SK-N-SH (cell line): ENCODE measurements around the gene CSF2RB. TPM values are rescaled to one million over a fixed set of nuclear protein-coding genes. Genes with fewer than 3 reads are reported as not detected.

Experiments
- CTCF ChIA-PET: fragments of 300-600, 350-600 bp; formaldehyde crosslinking; extraction: SDS; loops from one replicate; lab custom pipeline; 2021; lab: Yijun Ruan, JAX
- POLR2A ChIA-PET: fragments of 350-600 bp; sonication (Branson Sonifier 250); formaldehyde crosslinking; extraction: SDS; loops from one replicate; lab custom pipeline; 2020; ENCODE audit warnings: antibody characterized with exemption, inconsistent platforms; lab: Yijun Ruan, JAX
- DNase-seq: peaks from one replicate; pipeline ENCODE4 v3.0.0; 2012
- H2AFZ ChIP-seq: fragments of 200-600 bp; sonication (generic); 2 replicates; pipeline ENCODE4 v1.8.1; 2016; ENCODE audit warnings: antibody characterized with exemption, mild to moderate bottlenecking, low read depth
- H3F3A ChIP-seq: fragments of 200-600 bp; sonication (generic); replicated peaks from 2 replicates; pipeline ENCODE3; 2016; ENCODE audit warnings: antibody characterized with exemption, mild to moderate bottlenecking; ENCODE audit not compliant: insufficient read depth
- H3K27ac ChIP-seq, 2 experiments: fragments of 200-500 bp in 1 of 2; fragments of 200-600 bp in 1 of 2; sonication (Bioruptor generic) in 1 of 2; sonication (generic), shearing (Covaris generic) in 1 of 2; 2 replicates each; pipeline versions ENCODE4 v1.5.1 to v1.6.1; 2014 to 2016; ENCODE audit warnings: low read depth in 2 of 2, inconsistent platforms in 1 of 2, low read length in 1 of 2, mild to moderate bottlenecking in 1 of 2, mixed read lengths in 1 of 2
- H3K27me3 ChIP-seq: fragments of 200-600 bp; sonication (generic), shearing (Covaris generic); 2 replicates; pipeline ENCODE4 v1.6.1; 2016; ENCODE audit warnings: mixed run types; ENCODE audit not compliant: insufficient read depth
- H3K36me3 ChIP-seq, 2 experiments: fragments of 200-500 bp in 1 of 2; fragments of 200-600 bp in 1 of 2; sonication (Bioruptor generic) in 1 of 2; sonication (generic) in 1 of 2; replicated peaks in 1 of 2; 2 replicates each; pipeline versions ENCODE3 to v1.5.1; 2014 to 2016; ENCODE audit warnings: low read length in 1 of 2, mild to moderate bottlenecking in 1 of 2; ENCODE audit not compliant: insufficient read depth in 2 of 2, control insufficient read depth in 1 of 2
- H3K4me1 ChIP-seq, 2 experiments: fragments of 200-500 bp in 1 of 2; fragments of 200-600 bp in 1 of 2; sonication (Bioruptor generic) in 1 of 2; sonication (generic), shearing (Covaris generic) in 1 of 2; 2 replicates each; pipeline versions ENCODE4 v1.5.1 to v1.6.1; 2014 to 2016; ENCODE audit warnings: low read depth in 1 of 2, low read length in 1 of 2, mixed run types in 1 of 2; ENCODE audit not compliant: insufficient read depth in 2 of 2, control insufficient read depth in 1 of 2
- H3K4me2 ChIP-seq: fragments of 200-600 bp; sonication (generic), shearing (Covaris generic); 2 replicates; pipeline ENCODE4 v1.6.1; 2017; ENCODE audit warnings: mixed run types
- H3K4me3 ChIP-seq, 2 experiments: fragments of 200-500 bp in 1 of 2; fragments of 200-600 bp in 1 of 2; sonication (Bioruptor generic) in 1 of 2; sonication (generic), shearing (Covaris generic) in 1 of 2; 2 replicates each; pipeline versions ENCODE4 v1.5.1 to v1.8.1; 2014 to 2016; ENCODE audit warnings: low read depth in 2 of 2, inconsistent platforms in 1 of 2, low read length in 1 of 2, mild to moderate bottlenecking in 1 of 2, mixed read lengths in 1 of 2, moderate library complexity in 1 of 2
- H3K79me2 ChIP-seq: fragments of 200-600 bp; sonication (generic); 2 replicates; pipeline ENCODE4 v1.8.1; 2017; ENCODE audit warnings: mild to moderate bottlenecking; ENCODE audit not compliant: insufficient read depth
- H3K9ac ChIP-seq: fragments of 200-600 bp; sonication (generic); 2 replicates; pipeline ENCODE4 v1.6.1; 2017; ENCODE audit warnings: mixed run types
- H3K9me2 ChIP-seq: fragments of 200-600 bp; sonication (generic); 2 replicates; pipeline ENCODE4 v1.6.1; 2017; ENCODE audit warnings: mixed run types
- H3K9me3 ChIP-seq: fragments of 200-600 bp; sonication (generic); 2 replicates; pipeline ENCODE4 v1.6.1; 2017; ENCODE audit warnings: mixed run types, mild to moderate bottlenecking, moderate library complexity
- H4K20me1 ChIP-seq: fragments of 200-600 bp; sonication (generic); 2 replicates; pipeline ENCODE4 v1.6.1; 2017; ENCODE audit warnings: mild to moderate bottlenecking, mixed run types; ENCODE audit not compliant: insufficient read depth
- CHD2 ChIP-seq: fragments of 150-350 bp; IDR thresholded peaks from 2 replicates; pipeline ENCODE4 v1.6.1; 2018; ENCODE audit warnings: low read length; ENCODE audit not compliant: partially characterized antibody
- ELF1 ChIP-seq: IDR thresholded peaks from 2 replicates; pipeline ENCODE4 v1.4.0; 2012
- EP300 ChIP-seq, 2 experiments: IDR thresholded peaks; 2 replicates each; pipeline versions ENCODE4 v1.4.0 to v1.6.1; 2012; ENCODE audit warnings: borderline replicate concordance in 1 of 2, low read depth in 1 of 2, low read length in 1 of 2
- FOXJ3 ChIP-seq: sonication (generic); formaldehyde crosslinking; IDR thresholded peaks from 2 replicates; pipeline ENCODE4 v1.5.1; 2020; ENCODE audit warnings: mild to moderate bottlenecking, missing genetic modification reagents
- FOXM1 ChIP-seq: IDR thresholded peaks from 2 replicates; pipeline ENCODE4 v1.4.0; 2012; ENCODE audit warnings: low read depth, mild to moderate bottlenecking
- GATA2 ChIP-seq: sonication (generic); formaldehyde crosslinking; IDR thresholded peaks from 2 replicates; pipeline ENCODE4 v1.5.0; 2020; ENCODE audit warnings: mild to moderate bottlenecking, missing genetic modification reagents
- IRF3 ChIP-seq: fragments of 150-350 bp; IDR thresholded peaks from 2 replicates; pipeline ENCODE4 v1.6.1; 2016; ENCODE audit warnings: mild to moderate bottlenecking, low read depth, low read length
- MAX ChIP-seq: IDR thresholded peaks from 2 replicates; pipeline ENCODE4 v1.4.0; 2012; ENCODE audit warnings: low read depth
- MXI1 ChIP-seq: IDR thresholded peaks from 2 replicates; pipeline ENCODE4 v1.6.1; 2012; ENCODE audit warnings: mild to moderate bottlenecking, low read depth, low read length, improper control_type of control experiment
- NRF1 ChIP-seq: IDR thresholded peaks from 2 replicates; pipeline ENCODE4 v1.6.1; 2012; ENCODE audit warnings: low read depth, mild to moderate bottlenecking, low read length
- PBX3 ChIP-seq: IDR thresholded peaks from 2 replicates; pipeline ENCODE4; 2012
- RCOR1 ChIP-seq: fragments of 150-350 bp; IDR thresholded peaks from 2 replicates; pipeline ENCODE4 v1.6.1; 2017; ENCODE audit warnings: antibody characterized with exemption, low read length
- REST ChIP-seq: IDR thresholded peaks from 2 replicates; pipeline ENCODE4 v1.6.1; 2012; ENCODE audit warnings: mild to moderate bottlenecking, low read depth, low read length, moderate library complexity
- RXRA ChIP-seq: IDR thresholded peaks from 2 replicates; pipeline ENCODE4 v1.4.0; 2012; ENCODE audit warnings: low read depth, mild to moderate bottlenecking, borderline replicate concordance
- TAF1 ChIP-seq: IDR thresholded peaks from 2 replicates; pipeline ENCODE4 v1.6.1; 2012; ENCODE audit warnings: low read depth, mild to moderate bottlenecking, low read length, moderate library complexity, borderline replicate concordance
- TCF12 ChIP-seq: IDR thresholded peaks from 2 replicates; pipeline ENCODE4 v1.4.0; 2012
- TEAD4 ChIP-seq: IDR thresholded peaks from 2 replicates; pipeline ENCODE4 v1.4.0; 2012; ENCODE audit warnings: mild to moderate bottlenecking, borderline replicate concordance; ENCODE audit not compliant: insufficient read depth
- YY1 ChIP-seq: IDR thresholded peaks from 2 replicates; pipeline ENCODE4 v1.4.0; 2012; ENCODE audit warnings: low read depth, mild to moderate bottlenecking
- WGBS: methylation state at CpG from one replicate; pipeline ENCODE4 v1.1.6; 2017; ENCODE audit warnings: low lambda C conversion rate; 5-methylcytosine and 5-hydroxymethylcytosine counted together
- polyA plus RNA-seq, 3 experiments: library from polyadenylated mRNA; depleted of rRNA; stranded (reverse); fragments of >200 nt; gene quantifications; 2 replicates each; pipeline ENCODE4 v1.2.3, GENCODE V29; 2012

Gene CSF2RB
- polyA plus RNA-seq, 1 of the 3 experiments (the other 2 are of a cell fraction) = not detected

GRCh38 chr22:36926309-36926708, 12.9 kb downstream of the CSF2RB start:
- no peaks in the 10 kb centered on the region for H4K20me1 ChIP-seq
- TF ChIP-seq ELF1 (no peak), MXI1 (no peak), FOXM1 (no peak), PBX3 (no peak), CHD2 (no peak), GATA2 (no peak), NRF1 (no peak), FOXJ3 (CRISPR knock-in tag) (no peak), YY1 (no peak), TEAD4 (no peak), TAF1 (no peak), IRF3 (no peak), EP300 (IDR thresholded peaks at IDR 0.05; ENCODE audit: borderline replicate concordance in 1 of 2, low read depth in 1 of 2, low read length in 1 of 2) (no peak), MAX (no peak)
- TF ChIP-seq, all 33 proteins: peak for 0
- POLR2A ChIA-PET = no interaction called here

GRCh38 chr22:36926721-36927435, 13.4 kb downstream of the CSF2RB start:
- ChIA-PET CTCF (no interaction called here), POLR2A (no interaction called here)
- 50% methylated on average over 11 of the region's 14 CpGs for WGBS
- H4K20me1 ChIP-seq = no peaks in the 10 kb centered on the region
- no peaks in the 10 kb centered on the region for H3K9me3 ChIP-seq
- no peaks in the 10 kb centered on the region for H3K79me2 ChIP-seq
- H3F3A ChIP-seq = no peaks in the 10 kb centered on the region
- no peak for TF ChIP-seq TCF12
- TF ChIP-seq RXRA = no peak
- no peak for TF ChIP-seq REST
- TF ChIP-seq RCOR1 = no peak
- no peak for TF ChIP-seq TAF1
- no peaks in the 10 kb centered on the region for H3K36me3 ChIP-seq
- H2AFZ ChIP-seq = no peak overlapping the region
- no peaks in the 10 kb centered on the region for H3K9me2 ChIP-seq
- no peak overlapping the region for H3K4me2 ChIP-seq
- H3K4me3 ChIP-seq = no peak overlapping the region
- H3K27ac ChIP-seq = no peak overlapping the region
- no peak for DNase-seq
- no peak overlapping the region for H3K9ac ChIP-seq
- 0 out of 2 replicates have a peak, but pooled peaks cover 4% of the 10 kb centered on the region for H3K27me3 ChIP-seq
- H3K4me1 ChIP-seq = no peaks in the 10 kb centered on the region; a peak in 1 of 4 replicates

More at GRCh38 chr22:36926309-36926708, 12.9 kb downstream of the CSF2RB start:
- no peaks in the 10 kb centered on the region for H3K9me3 ChIP-seq
- no peaks in the 10 kb centered on the region for H3K9me2 ChIP-seq
- no peaks in the 10 kb centered on the region; a peak in 1 of 4 replicates for H3K4me1 ChIP-seq
- H3K36me3 ChIP-seq = no peaks in the 10 kb centered on the region
- H3K27me3 ChIP-seq = 0 out of 2 replicates have a peak, but pooled peaks cover 4% of the 10 kb centered on the region
- no peak overlapping the region for H3K4me2 ChIP-seq
- H3F3A ChIP-seq = no peaks in the 10 kb centered on the region
- H3K9ac ChIP-seq = no peak overlapping the region
- H3K79me2 ChIP-seq = no peaks in the 10 kb centered on the region
- no peak overlapping the region for H3K4me3 ChIP-seq
- CTCF ChIA-PET = no interaction called here
- no peak overlapping the region for H3K27ac ChIP-seq
- 71% methylated on average over 4 of the region's 6 CpGs for WGBS
- no peak overlapping the region for H2AFZ ChIP-seq
- no peak for DNase-seq
